K562 (cell line): ENCODE measurements around the gene GJD4. TPM values are rescaled to one million over a fixed set of nuclear protein-coding genes. Genes with fewer than 3 reads are reported as not detected.

Source experiments
- ATAC-seq: fragments of 200-7000 bp; cut with Tn5 transposase; 3 replicates; pipeline ENCODE4 v1.9.1; 2020; ENCODE audit warnings: moderate library complexity
- BruUV-seq: library from RNA; stranded (reverse); fragments of 400-500 nt; replicated peaks from 2 replicates; lab custom pipeline; 2021; lab: Mats Ljungman, UMichigan
- CTCF ChIA-PET: fragments of 300-600 bp; formaldehyde crosslinking; extraction: SDS; loops from one replicate; lab custom pipeline; 2021; ENCODE audit warnings: low intra/inter-chr PET ratio; lab: Yijun Ruan, JAX
- POLR2A ChIA-PET: fragments of 300-600, 350-650 bp; sonication (Branson Sonifier 250); formaldehyde crosslinking; extraction: SDS; loops from one replicate; lab custom pipeline; 2021; ENCODE audit warnings: antibody characterized with exemption, inconsistent platforms; lab: Yijun Ruan, JAX
- DNase-seq, 4 experiments: peaks; one replicate each; pipeline versions ENCODE4 v3.0.0 to v3.0.0-alpha.2; 2011 to 2018; ENCODE audit warnings: low spot score in 3 of 4, mixed read lengths in 3 of 4; ENCODE audit errors: extremely low read depth in 1 of 4
- FAIRE-seq: peaks from 2 replicates; lab custom pipeline; 2011; peaks lifted over from hg19 to GRCh38; lab: Jason Lieb, UNC
- H2AFZ ChIP-seq: 2 replicates; pipeline ENCODE4 v1.6.0; 2011; ENCODE audit warnings: low read depth, low read length, control low read depth, inconsistent platforms
- H3K27ac ChIP-seq: fragments of 200-600 bp; 3 replicates; pipeline ENCODE4 v1.8.0; 2011; ENCODE audit warnings: low read depth, mild to moderate bottlenecking, control low read depth, inconsistent platforms, low read length, moderate library complexity, mixed read lengths; ENCODE audit errors: extremely low read depth
- H3K27me3 ChIP-seq, 2 experiments: fragments of 300-600 bp in 1 of 2; 2 replicates in 1 of 2; 3 replicates in 1 of 2; pipeline versions ENCODE4 v1.6.0 to v1.8.0; 2011; ENCODE audit warnings: inconsistent platforms in 2 of 2, low read length in 2 of 2, mild to moderate bottlenecking in 1 of 2, mixed read lengths in 1 of 2, moderate library complexity in 1 of 2; ENCODE audit not compliant: control insufficient read depth in 2 of 2, insufficient read depth in 2 of 2
- H3K36me3 ChIP-seq: fragments of 300-600 bp; 3 replicates; pipeline ENCODE4 v1.8.0; 2011; ENCODE audit warnings: mild to moderate bottlenecking, low read length, inconsistent platforms; ENCODE audit not compliant: control insufficient read depth, insufficient read depth
- H3K4me1 ChIP-seq, 2 experiments: fragments of 200-600 bp in 1 of 2; replicated peaks in 1 of 2; 2 replicates in 1 of 2; 3 replicates in 1 of 2; pipeline versions ENCODE4 v1.5.1 to v1.8.0; 2011; ENCODE audit warnings: inconsistent platforms in 2 of 2, low read length in 2 of 2, mild to moderate bottlenecking in 1 of 2, mixed read lengths in 1 of 2, moderate library complexity in 1 of 2; ENCODE audit not compliant: control insufficient read depth in 2 of 2, insufficient read depth in 2 of 2
- H3K4me2 ChIP-seq: 2 replicates; pipeline ENCODE4 v1.6.1; 2011; ENCODE audit warnings: low read length, control low read depth, inconsistent platforms, mixed read lengths; ENCODE audit not compliant: insufficient read depth
- H3K4me3 ChIP-seq: fragments of 200-600 bp; sonication (generic), shearing (Covaris generic); 2 replicates; pipeline ENCODE4 v1.5.1; 2016; ENCODE audit warnings: control low read depth, inconsistent platforms
- H3K79me2 ChIP-seq: fragments of 200-600 bp; 3 replicates; pipeline ENCODE4 v1.8.0; 2011; ENCODE audit warnings: low read length, inconsistent platforms; ENCODE audit not compliant: control insufficient read depth, insufficient read depth
- H3K9ac ChIP-seq, 2 experiments: 2 replicates each; pipeline versions ENCODE4 v1.6.0 to v1.6.1; 2011; ENCODE audit warnings: low read depth in 2 of 2, low read length in 2 of 2, control low read depth in 1 of 2, inconsistent platforms in 1 of 2, mild to moderate bottlenecking in 1 of 2, mixed read lengths in 1 of 2; ENCODE audit not compliant: insufficient read depth in 1 of 2
- H3K9me1 ChIP-seq: one replicate; pipeline ENCODE4 v1.6.0; 2011; ENCODE audit warnings: inconsistent platforms, mild to moderate bottlenecking, low read length, moderate library complexity; ENCODE audit not compliant: control insufficient read depth, insufficient read depth
- H3K9me3 ChIP-seq: replicated peaks from 2 replicates; pipeline ENCODE4 v1.5.1; 2011; ENCODE audit warnings: low read depth, low read length, inconsistent platforms; ENCODE audit not compliant: control insufficient read depth, insufficient read depth
- H4K20me1 ChIP-seq: replicated peaks from 2 replicates; pipeline ENCODE4 v1.6.1; 2011; ENCODE audit warnings: low read length, inconsistent platforms, mixed read lengths; ENCODE audit not compliant: control insufficient read depth, insufficient read depth
- CEBPB ChIP-seq: fragments of 450-650 bp; IDR thresholded peaks from 2 replicates; pipeline ENCODE4 v1.6.1; 2016; ENCODE audit warnings: missing genetic modification characterization, missing compliant biosample characterization
- CEBPG ChIP-seq, 3 experiments: fragments of 200-800 bp in 1 of 3; sonication (Bioruptor generic) in 1 of 3; sonication (generic) in 1 of 3; formaldehyde crosslinking in 1 of 3; IDR thresholded peaks in 2 of 3; conservative IDR thresholded peaks in 1 of 3; 2 replicates each; pipeline versions ENCODE4 v1.6.1 to v1.8.0; 2016 to 2022; ENCODE audit warnings: missing compliant biosample characterization in 2 of 3, missing genetic modification characterization in 2 of 3, mild to moderate bottlenecking in 1 of 3, missing genetic modification reagents in 1 of 3
- RAD21 ChIP-seq, 2 experiments: fragments of 250-450 bp in 1 of 2; fragments of 450-650 bp in 1 of 2; sonication (Bioruptor Pico) in 1 of 2; formaldehyde crosslinking in 1 of 2; IDR thresholded peaks in 1 of 2; conservative IDR thresholded peaks in 1 of 2; 2 replicates each; pipeline versions ENCODE4 v1.4.0 to v1.8.0; 2020 to 2022; ENCODE audit warnings: mild to moderate bottlenecking in 2 of 2, moderate library complexity in 1 of 2
- XRCC3 ChIP-seq: fragments of 450-650 bp; IDR thresholded peaks from 2 replicates; pipeline ENCODE4 v1.6.1; 2017; ENCODE audit warnings: mild to moderate bottlenecking, moderate library complexity
- ZC3H11A ChIP-seq: IDR thresholded peaks from 2 replicates; pipeline ENCODE4 v1.6.1; 2012; ENCODE audit warnings: low read depth, low read length, improper control_type of control experiment
- ZNF217 ChIP-seq: sonication (generic); formaldehyde crosslinking; IDR thresholded peaks from 2 replicates; pipeline ENCODE4 v1.8.0; 2022; ENCODE audit warnings: mild to moderate bottlenecking, missing genetic modification reagents
- WGBS: fragments of 100-300 bp; shearing (Covaris generic); methylation state at CpG from one replicate; pipeline ENCODE4 v1.1.6; 2016; ENCODE audit warnings: low coverage, mixed read lengths; ENCODE audit not compliant: insufficient coverage; ENCODE audit errors: missing lambda C conversion rate; 5-methylcytosine and 5-hydroxymethylcytosine counted together
- in situ Hi-C: fragments of 300-500 bp; cut with MboI; formaldehyde crosslinking; loops from 4 replicates; pipeline ENCODE4 v1.15.0; 2018; ENCODE audit warnings: inconsistent platforms, mixed read lengths
- intact Hi-C: fragments of 100-400 bp; cut with micrococcal nuclease; formaldehyde crosslinking; loops from 2 replicates; pipeline ENCODE4 v1.14.2; 2022
- polyA plus RNA-seq, 8 experiments: library from polyadenylated mRNA; depleted of rRNA in 4 of 8; stranded (reverse) in 5 of 8; unstranded in 3 of 8; fragments of >200 nt; fragmentation: Nextera tagmentation in 2 of 8; fragmentation: Illumina TruSeq in 1 of 8; extraction: Ambion mirVana in 2 of 8; extraction: Trizol in 1 of 8; gene quantifications; 2 replicates each; pipeline versions ENCODE4 v1.2.1 to v1.2.3, GENCODE V29; 2011 to 2014; ENCODE audit warnings: inconsistent platforms in 1 of 8, missing spikeins in 1 of 8
- total RNA-seq, 7 experiments: library from RNA; depleted of rRNA in 6 of 7; stranded (reverse); fragments of >200 nt in 6 of 7; fragmentation: Illumina TruSeq in 2 of 7; extraction: Trizol in 2 of 7; gene quantifications; 2 replicates each; pipeline versions ENCODE4 v1.2.1 to v1.2.3, GENCODE V29; 2011 to 2021; ENCODE audit warnings: low replicate concordance in 1 of 7

The GJD4 gene
- total and polyA plus RNA-seq, 9 of the 15 experiments (the other 6 are each of a cell fraction or from before 2014, with no cell fraction given) = not detected

DNA sequence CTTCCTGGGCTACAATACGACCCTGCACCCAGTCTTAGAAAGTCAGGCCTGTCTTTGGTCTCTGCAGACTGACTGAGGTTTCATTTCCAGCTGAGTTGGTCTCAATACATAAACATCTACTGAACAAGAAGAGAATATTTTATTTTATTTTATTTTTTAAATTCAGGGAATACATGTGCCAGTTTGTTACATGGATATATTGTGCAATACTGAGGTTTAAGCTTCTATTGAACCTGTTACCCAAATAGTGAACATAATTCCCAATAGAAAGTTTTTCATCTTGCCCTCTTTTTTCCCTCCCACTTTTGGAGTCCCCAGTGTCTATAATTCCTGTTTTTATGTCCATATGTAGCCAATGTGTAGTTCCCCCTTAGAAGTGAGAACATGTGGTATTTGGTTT is 26.3 kb downstream of the GJD4 start:
- no TSS peak for BruUV-seq
- H3K9ac ChIP-seq = no peak overlapping the region
- ChIA-PET CTCF (no interaction called here), POLR2A (no interaction called here)
- intact Hi-C loops = loop anchor here (10.0 kb wide), 2 partner anchors 507 to 1863 kb away; partner anchors contain the start of gene CREM
- H3K79me2 ChIP-seq = no peaks in the 10 kb centered on the region
- no peaks in the 10 kb centered on the region for H3K27me3 ChIP-seq
- H3K4me2 ChIP-seq = no peak overlapping the region
- H3K27ac ChIP-seq = no peak overlapping the region
- no peak overlapping the region for H3K4me3 ChIP-seq
- TF ChIP-seq CEBPB (tag) (peak; percentile 65; the same call in 1 of the 2 replicates), CEBPG (CRISPR knock-in tag; IDR thresholded peaks at IDR 0.05) (no peak), CEBPG (tag; conservative IDR thresholded peaks at IDR 0.05 in 1 of 2, IDR thresholded peaks at IDR 0.05 in 1 of 2) (peak in 1 of 2 experiments; percentile 76; a peak in 2 of 4 replicates), XRCC3 (no peak), ZC3H11A (no peak)
- no peak overlapping the region for H2AFZ ChIP-seq
- H3K36me3 ChIP-seq = no peaks in the 10 kb centered on the region
- in situ Hi-C loops = loop anchor here (10.0 to 25.0 kb wide), 2 partner anchors 1256 to 1843 kb away; no protein-coding TSS in a partner anchor
- ATAC-seq (no peak), DNase-seq (no peak), FAIRE-seq (no peak)
- no peaks in the 10 kb centered on the region for H4K20me1 ChIP-seq
- H3K9me3 ChIP-seq = no peaks in the 10 kb centered on the region
- WGBS = 0% methylated on average over 1 of the region's 1 CpG
- peaks cover 2% of the 10 kb centered on the region for H3K9me1 ChIP-seq
- H3K4me1 ChIP-seq = no peaks in the 10 kb centered on the region

GRCh38 chr10:35632027-35632426 is 26.9 kb downstream of the GJD4 start:
- Histone ChIP-seq H4K20me1 (no peaks in the 10 kb centered on the region), H3K36me3 (no peaks in the 10 kb centered on the region), H3K9ac (no peak overlapping the region), H3K27me3 (no peaks in the 10 kb centered on the region), H3K79me2 (no peaks in the 10 kb centered on the region), H3K9me1 (peaks cover 2% of the 10 kb centered on the region), H3K9me3 (no peaks in the 10 kb centered on the region), H3K4me1 (no peaks in the 10 kb centered on the region), H3K27ac (no peak overlapping the region), H3K4me3 (no peak overlapping the region), H3K4me2 (no peak overlapping the region), H2AFZ (no peak overlapping the region)
- ChIA-PET POLR2A (no interaction called here), CTCF (no interaction called here)
- DNase-seq = no peak
- no peak for ATAC-seq
- TF ChIP-seq ZNF217 (CRISPR knock-in tag) (no peak), RAD21 (CRISPR knock-in tag; conservative IDR thresholded peaks at IDR 0.05 in 1 of 2, IDR thresholded peaks at IDR 0.05 in 1 of 2) (0 out of 4 replicates have a peak, but pooled peaks of 1 of the 2 experiments have one; percentile 5)
- intact Hi-C loops (loop anchor here (10.0 kb wide), 2 partner anchors 507 to 1863 kb away; partner anchors contain the start of gene CREM), in situ Hi-C loops (loop anchor here (10.0 to 25.0 kb wide), 2 partner anchors 1255 to 1843 kb away; no protein-coding TSS in a partner anchor)
- FAIRE-seq = no peak
- BruUV-seq = no TSS peak
